Upper lobe of right lung (tissue), 1 donor: ENCODE measurements around the gene STYXL2. TPM values are rescaled to one million over a fixed set of nuclear protein-coding genes. Genes with fewer than 3 reads are reported as not detected.

Source experiments
- ATAC-seq: fragments of 200-7000 bp; cut with Tn5 transposase; one replicate; pipeline ENCODE4 v1.9.1; 2020; ENCODE audit warnings: mild to moderate bottlenecking, moderate library complexity
- DNase-seq: peaks from one replicate; pipeline ENCODE4 v3.0.0-alpha.2; 2020
- H3K27ac ChIP-seq: fragments of 200-600 bp; one replicate; pipeline ENCODE4 v1.8.0; 2022
- H3K27me3 ChIP-seq: fragments of 200-600 bp; one replicate; pipeline ENCODE4 v1.8.0; 2022; ENCODE audit warnings: mild to moderate bottlenecking
- H3K36me3 ChIP-seq: fragments of 200-600 bp; one replicate; pipeline ENCODE4 v1.8.0; 2022
- H3K4me1 ChIP-seq: fragments of 200-600 bp; one replicate; pipeline ENCODE4 v1.8.0; 2022
- H3K4me3 ChIP-seq: fragments of 200-600 bp; one replicate; pipeline ENCODE4 v1.8.0; 2022; ENCODE audit warnings: mild to moderate bottlenecking
- H3K9me3 ChIP-seq: fragments of 200-600 bp; one replicate; pipeline ENCODE4 v1.8.0; 2022
- CTCF ChIP-seq: fragments of 200-600 bp; IDR thresholded peaks from one replicate; pipeline ENCODE4 v1.8.0; 2022; ENCODE audit warnings: antibody characterized with exemption
- intact Hi-C: fragments of 100-400 bp; cut with DNase I; formaldehyde crosslinking; loops from one replicate; pipeline ENCODE4 v1.11.0; 2022
- total RNA-seq: library from RNA; stranded (reverse); fragmentation: NEBNext Ultra II Directional; extraction: Animal tissue kit (Norgen Biotek cat#: 25700); gene quantifications from one replicate; pipeline ENCODE4 v1.2.1, GENCODE V29; 2021
- donor health status: DM: no; HTN: yes; CAD: no; lungs with severe emphysema.

The STYXL2 gene
- total RNA-seq, 1 donor from 2014 or later = 0.17 TPM

DNA sequence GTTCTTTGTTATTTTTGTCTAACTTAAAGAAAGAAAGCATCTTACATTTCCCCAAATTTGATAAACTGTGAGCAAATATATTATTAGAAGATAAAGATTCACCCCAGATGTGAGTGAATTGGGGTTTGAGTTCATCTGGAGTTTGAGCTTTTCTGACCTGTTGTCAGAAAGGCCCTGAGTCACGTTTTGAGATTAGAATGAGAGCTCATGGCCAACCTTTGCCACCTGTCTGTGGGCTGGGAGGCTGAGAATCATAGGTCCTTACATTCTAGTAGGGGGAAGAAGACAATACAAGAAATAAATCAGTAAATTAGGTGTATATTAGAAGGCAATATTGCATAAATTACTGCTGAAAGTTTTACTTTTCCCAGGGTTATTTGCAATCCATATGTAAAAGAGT lies 22.3 kb downstream of the STYXL2 start:
- Histone ChIP-seq H3K27ac (no peak overlapping the region), H3K4me3 (no peak overlapping the region), H3K4me1 (peaks cover under 1% of the 10 kb centered on the region), H3K27me3 (no peaks in the 10 kb centered on the region), H3K9me3 (no peaks in the 10 kb centered on the region), H3K36me3 (no peaks in the 10 kb centered on the region)
- ATAC-seq = no peak
- DNase-seq = no peak
- intact Hi-C loops = no loop called here
- TF ChIP-seq CTCF = no peak

GRCh38 chr1:167117225-167117624 lies 23.4 kb downstream of the STYXL2 start:
- H3K4me3 ChIP-seq = no peak overlapping the region
- no peaks in the 10 kb centered on the region for H3K36me3 ChIP-seq
- H3K27ac ChIP-seq = no peak overlapping the region
- DNase-seq (no peak), ATAC-seq (no peak)
- no peaks in the 10 kb centered on the region for H3K9me3 ChIP-seq
- H3K27me3 ChIP-seq = no peaks in the 10 kb centered on the region
- peaks cover 5% of the 10 kb centered on the region for H3K4me1 ChIP-seq
- no peak for TF ChIP-seq CTCF
- intact Hi-C loops = no loop called here

GRCh38 chr1:167118188-167118587 lies 24.3 kb downstream of the STYXL2 start:
- no peak for ATAC-seq

GRCh38 chr1:167119696-167120095 lies 25.8 kb downstream of the STYXL2 start:
- Histone ChIP-seq H3K36me3 (no peaks in the 10 kb centered on the region), H3K9me3 (no peaks in the 10 kb centered on the region), H3K4me3 (no peak overlapping the region), H3K27me3 (no peaks in the 10 kb centered on the region), H3K27ac (no peak overlapping the region), H3K4me1 (peaks cover 5% of the 10 kb centered on the region)
- intact Hi-C loops = no loop called here
- DNase-seq (no peak), ATAC-seq (no peak)
- no peak for TF ChIP-seq CTCF

More at GRCh38 chr1:167118188-167118587, 24.3 kb downstream of the STYXL2 start:
- Histone ChIP-seq H3K4me1 (peaks cover 5% of the 10 kb centered on the region), H3K36me3 (no peaks in the 10 kb centered on the region), H3K9me3 (no peaks in the 10 kb centered on the region), H3K4me3 (no peak overlapping the region), H3K27me3 (no peaks in the 10 kb centered on the region), H3K27ac (no peak overlapping the region)
- DNase-seq = no peak
- TF ChIP-seq CTCF = no peak
- intact Hi-C loops = no loop called here

- peak overlapping the region; percentile 48 for H3K4me3 ChIP-seq
- H3K27me3 ChIP-seq = no peaks in the 10 kb centered on the region
- no peaks in the 10 kb centered on the region for H3K9me3 ChIP-seq
- DNase-seq (no peak), ATAC-seq (no peak)
- H3K36me3 ChIP-seq = no peaks in the 10 kb centered on the region
- TF ChIP-seq CTCF = no peak
- intact Hi-C loops = no loop called here
- no peak overlapping the region for H3K27ac ChIP-seq
- peaks cover 5% of the 10 kb centered on the region for H3K4me1 ChIP-seq
These were observed 27.0 kb downstream of the STYXL2 start for GRCh38 chr1:167120899-167121298.
